GM23338 (cell line): Measurements from ENCODE around the gene GPAT2. TPM values are rescaled to one million over a fixed set of nuclear protein-coding genes. Genes with fewer than 3 reads are reported as not detected.

Experiments
- ATAC-seq: fragments of 200-7000 bp; cut with Tn5 transposase; 3 replicates; pipeline ENCODE4 v1.9.1; 2020
- DNase-seq: peaks from one replicate; pipeline ENCODE4 v3.0.0-alpha.2; 2015; ENCODE audit warnings: low spot score
- H2AFZ ChIP-seq: fragments of 200-600 bp; sonication (generic); 2 replicates; pipeline ENCODE4 v1.8.0; 2016; ENCODE audit warnings: antibody characterized with exemption, mild to moderate bottlenecking, moderate library complexity
- H3F3A ChIP-seq: fragments of 200-600 bp; sonication (generic); replicated peaks from 2 replicates; pipeline ENCODE4 v1.8.0; 2017; ENCODE audit warnings: antibody characterized with exemption, mixed run types, low read depth
- H3K27ac ChIP-seq: fragments of 200-600 bp; sonication (generic); 2 replicates; pipeline ENCODE4 v1.6.1; 2016; ENCODE audit warnings: low read depth
- H3K27me3 ChIP-seq: fragments of 200-600 bp; sonication (generic); 2 replicates; pipeline ENCODE4 v1.8.0; 2016; ENCODE audit warnings: mild to moderate bottlenecking, mixed run types, moderate library complexity; ENCODE audit not compliant: insufficient read depth
- H3K36me3 ChIP-seq: fragments of 200-600 bp; sonication (generic); 2 replicates; pipeline ENCODE4 v1.8.0; 2016; ENCODE audit warnings: mild to moderate bottlenecking; ENCODE audit not compliant: insufficient read depth
- H3K4me1 ChIP-seq: fragments of 200-600 bp; sonication (generic); 2 replicates; pipeline ENCODE4 v1.8.0; 2016; ENCODE audit warnings: mild to moderate bottlenecking, moderate library complexity; ENCODE audit not compliant: insufficient read depth
- H3K4me2 ChIP-seq: fragments of 200-600 bp; sonication (generic); 2 replicates; pipeline ENCODE4 v1.7.1; 2017; ENCODE audit warnings: mixed run types
- H3K4me3 ChIP-seq: fragments of 200-600 bp; sonication (generic); 2 replicates; pipeline ENCODE4 v1.6.1; 2016; ENCODE audit warnings: mixed run types
- H3K79me2 ChIP-seq: fragments of 200-600 bp; sonication (generic); replicated peaks from 2 replicates; pipeline ENCODE4 v1.8.0; 2017; ENCODE audit warnings: mild to moderate bottlenecking; ENCODE audit not compliant: insufficient read depth
- H3K9me2 ChIP-seq: fragments of 200-600 bp; sonication (generic); 2 replicates; pipeline ENCODE4 v1.8.0; 2017; ENCODE audit not compliant: insufficient read depth
- H4K20me1 ChIP-seq: fragments of 200-600 bp; sonication (generic); replicated peaks from 2 replicates; pipeline ENCODE4 v1.8.0; 2017; ENCODE audit warnings: mild to moderate bottlenecking; ENCODE audit not compliant: insufficient read depth
- H3K27ac Mint-ChIP-seq: 2 replicates; pipeline ENCODE4 v1.8.0; 2020; ENCODE audit warnings: inconsistent platforms, mild to moderate bottlenecking, moderate library complexity, mixed read lengths
- H3K27me3 Mint-ChIP-seq: 3 replicates; pipeline ENCODE4 v1.8.0; 2022; ENCODE audit warnings: low read depth, mild to moderate bottlenecking, moderate library complexity, mixed read lengths, inconsistent platforms; ENCODE audit not compliant: insufficient read depth, poor library complexity
- H3K36me3 Mint-ChIP-seq: 3 replicates; pipeline ENCODE4 v1.8.0; 2021; ENCODE audit warnings: low read depth, mild to moderate bottlenecking, inconsistent platforms, moderate library complexity, mixed read lengths
- H3K4me1 Mint-ChIP-seq: 3 replicates; pipeline ENCODE4 v1.8.0; 2020; ENCODE audit warnings: mild to moderate bottlenecking, inconsistent platforms, mixed read lengths
- H3K4me3 Mint-ChIP-seq: 3 replicates; pipeline ENCODE4 v1.8.0; 2021; ENCODE audit warnings: moderate library complexity, mild to moderate bottlenecking, inconsistent platforms, mixed read lengths
- H3K9me3 Mint-ChIP-seq: 3 replicates; pipeline ENCODE4 v1.8.0; 2020; ENCODE audit warnings: moderate library complexity, mild to moderate bottlenecking, inconsistent platforms, mixed read lengths
- CREB1 ChIP-seq: fragments of 250-450 bp; sonication (Bioruptor Pico); IDR thresholded peaks from 2 replicates; pipeline ENCODE4 v1.5.0; 2020; ENCODE audit warnings: low read depth, mild to moderate bottlenecking, moderate library complexity
- CTCF ChIP-seq, 2 experiments: fragments of 200-600 bp in 1 of 2; sonication (generic) in 1 of 2; conservative IDR thresholded peaks; 2 replicates each; pipeline versions ENCODE4 v1.5.1 to v1.6.1; 2016 to 2017; ENCODE audit warnings: antibody characterized with exemption in 2 of 2, low read depth in 2 of 2, mild to moderate bottlenecking in 2 of 2, moderate library complexity in 1 of 2
- ETS1 ChIP-seq: IDR thresholded peaks from 2 replicates; pipeline ENCODE4 v1.6.1; 2016; ENCODE audit warnings: antibody characterized with exemption
- EZH2 ChIP-seq: fragments of 200-600 bp; sonication (generic); IDR thresholded peaks from one replicate; pipeline ENCODE4 v1.8.0; 2017; ENCODE audit warnings: antibody characterized with exemption, mild to moderate bottlenecking, low read depth; ENCODE audit not compliant: unreplicated experiment
- EZH2phosphoT487 ChIP-seq: fragments of 200-600 bp; sonication (generic); IDR thresholded peaks from one replicate; pipeline ENCODE4 v1.8.1; 2018; ENCODE audit warnings: antibody characterized with exemption; ENCODE audit not compliant: unreplicated experiment
- JUNB ChIP-seq: IDR thresholded peaks from one replicate; pipeline ENCODE4 v1.6.1; 2016; ENCODE audit warnings: antibody characterized with exemption; ENCODE audit not compliant: unreplicated experiment
- NANOG ChIP-seq: IDR thresholded peaks from 2 replicates; pipeline ENCODE4 v1.6.1; 2016; ENCODE audit warnings: antibody characterized with exemption, borderline replicate concordance
- POLR2AphosphoS5 ChIP-seq: IDR thresholded peaks from 2 replicates; pipeline ENCODE4 v1.6.1; 2016; ENCODE audit warnings: antibody characterized with exemption, low read depth
- REST ChIP-seq: IDR thresholded peaks from one replicate; pipeline ENCODE4 v1.6.1; 2018; ENCODE audit warnings: antibody characterized with exemption; ENCODE audit not compliant: unreplicated experiment
- STAT1 ChIP-seq: IDR thresholded peaks from one replicate; pipeline ENCODE4 v1.6.1; 2016; ENCODE audit warnings: antibody characterized with exemption; ENCODE audit not compliant: unreplicated experiment
- ZNF114 ChIP-seq: fragments of 250-450 bp; sonication (Bioruptor Pico); IDR thresholded peaks from 2 replicates; pipeline ENCODE4 v1.5.0; 2020; ENCODE audit warnings: mild to moderate bottlenecking, moderate library complexity
- ZNF331 ChIP-seq: fragments of 250-450 bp; sonication (Bioruptor Pico); IDR thresholded peaks from 2 replicates; pipeline ENCODE4 v1.5.0; 2020; ENCODE audit warnings: low read depth, mild to moderate bottlenecking, moderate library complexity
- polyA plus RNA-seq: library from polyadenylated mRNA; unstranded; fragments of >200 nt; fragmentation: Nextera tagmentation; extraction: Ambion mirVana; gene quantifications from 2 replicates; pipeline ENCODE4 v1.2.1, GENCODE V29; 2016
- total RNA-seq: library from RNA; depleted of rRNA; stranded (reverse); fragments of >200 nt; shearing (Covaris generic); gene quantifications from 2 replicates; pipeline ENCODE4 v1.2.3, GENCODE V29; 2014

The GPAT2 gene
- total and polyA plus RNA-seq, 2 experiments from 2014 or later: 1.6 to 2.2 TPM

GRCh38 chr2:96074156-96074555, 39.4 kb upstream of the GPAT2 start:
- no peaks in the 10 kb centered on the region for H3K4me1 ChIP-seq
- H3K36me3 ChIP-seq: no peaks in the 10 kb centered on the region
- Mint-ChIP-seq H3K27ac (no peak overlapping the region), H3K4me1 (no peaks in the 10 kb centered on the region; the same call in 2 of the 3 replicates), H3K4me3 (no peak overlapping the region), H3K36me3 (no peaks in the 10 kb centered on the region), H3K27me3 (peaks cover 3% of the 10 kb centered on the region), H3K9me3 (no peaks in the 10 kb centered on the region)
- no peak overlapping the region for H3K4me2 ChIP-seq
- no peaks in the 10 kb centered on the region for H3K79me2 ChIP-seq
- TF ChIP-seq NANOG (no peak), EZH2phosphoT487 (no peak), ZNF331 (CRISPR knock-in tag) (no peak), ETS1 (no peak), JUNB (no peak), STAT1 (no peak), EZH2 (no peak), CTCF (conservative IDR thresholded peaks at IDR 0.05; ENCODE audit: low read depth in 2 of 2) (no peak)
- no peaks in the 10 kb centered on the region for H3K27me3 ChIP-seq
- no peaks in the 10 kb centered on the region for H3K9me2 ChIP-seq
- no peak for DNase-seq
- no peak for ATAC-seq
- no peak overlapping the region for H2AFZ ChIP-seq
- H3K4me3 ChIP-seq: no peak overlapping the region
- H3F3A ChIP-seq: no peaks in the 10 kb centered on the region
- H4K20me1 ChIP-seq: no peaks in the 10 kb centered on the region
- H3K27ac ChIP-seq: no peak overlapping the region

- ATAC-seq (no peak), DNase-seq (no peak)
- no peaks in the 10 kb centered on the region for H4K20me1 ChIP-seq
- no peaks in the 10 kb centered on the region for H3F3A ChIP-seq
- H2AFZ ChIP-seq: no peak overlapping the region
- no peaks in the 10 kb centered on the region for H3K4me1 ChIP-seq
- H3K36me3 ChIP-seq: no peaks in the 10 kb centered on the region
- Mint-ChIP-seq H3K27ac (no peak overlapping the region), H3K27me3 (peaks cover 3% of the 10 kb centered on the region), H3K9me3 (no peaks in the 10 kb centered on the region), H3K4me1 (no peaks in the 10 kb centered on the region; the same call in 2 of the 3 replicates), H3K4me3 (no peak overlapping the region), H3K36me3 (no peaks in the 10 kb centered on the region)
- H3K4me2 ChIP-seq: no peak overlapping the region
- no peak overlapping the region for H3K27ac ChIP-seq
- H3K9me2 ChIP-seq: no peaks in the 10 kb centered on the region
- no peaks in the 10 kb centered on the region for H3K27me3 ChIP-seq
- H3K79me2 ChIP-seq: no peaks in the 10 kb centered on the region
- H3K4me3 ChIP-seq: no peak overlapping the region
- TF ChIP-seq NANOG (no peak), JUNB (no peak), CTCF (conservative IDR thresholded peaks at IDR 0.05; ENCODE audit: low read depth in 2 of 2) (no peak), POLR2AphosphoS5 (no peak), ZNF114 (CRISPR knock-in tag) (no peak), EZH2 (no peak), ETS1 (no peak), CREB1 (CRISPR knock-in tag) (no peak), STAT1 (no peak), EZH2phosphoT487 (no peak), REST (no peak)
These were observed 38.6 kb upstream of the GPAT2 start for GRCh38 chr2:96073170-96073775.
